ENCODE results near the gene TKTL1.

Gene TKTL1

DNA sequence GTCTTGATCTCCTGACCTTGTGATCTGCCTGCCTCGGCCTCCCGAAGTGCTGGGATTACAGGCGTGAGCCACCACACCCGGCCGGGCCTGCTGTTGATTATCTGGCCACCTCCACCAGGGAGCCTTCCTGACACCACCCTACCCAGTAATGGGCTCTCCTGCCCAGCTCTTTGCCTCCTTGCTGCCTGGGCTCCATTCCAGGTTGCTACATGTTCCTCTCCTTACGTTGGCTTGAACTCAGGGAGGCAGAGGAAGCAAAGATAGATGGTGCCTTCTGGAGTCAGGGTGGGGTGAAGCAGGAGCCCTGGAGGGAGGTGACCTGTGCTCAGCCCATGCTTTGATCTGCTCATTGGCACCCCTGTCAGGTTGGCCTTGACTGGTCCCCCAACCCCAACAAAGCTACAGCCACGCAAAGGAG, 52.5 kb downstream of the TKTL1 start:
- Histone ChIP-seq H3K27ac (no peak overlapping the region), H4K20me1 (ENCODE audit: insufficient read depth) (no peaks in the 10 kb centered on the region), H3K4me1 (ENCODE audit: low read depth, poor library complexity, severe bottlenecking) (peaks cover 14% of the 10 kb centered on the region), H2AFZ (ENCODE audit: low read depth) (no peak overlapping the region), H3K79me2 (ENCODE audit: insufficient read depth, low read depth) (no peaks in the 10 kb centered on the region), H3K4me3 (IDR thresholded peaks at IDR 0.05; ENCODE audit: insufficient read depth, low read depth, low read length) (no peak overlapping the region), H3K27me3 (ENCODE audit: insufficient read depth, low read depth) (no peaks in the 10 kb centered on the region), H3K9ac (no peak overlapping the region), H3K36me3 (ENCODE audit: insufficient read depth) (no peaks in the 10 kb centered on the region; the same call in 1 of the 2 replicates), H3K4me2 (no peak overlapping the region)
- TF ChIP-seq, protein P1, sequence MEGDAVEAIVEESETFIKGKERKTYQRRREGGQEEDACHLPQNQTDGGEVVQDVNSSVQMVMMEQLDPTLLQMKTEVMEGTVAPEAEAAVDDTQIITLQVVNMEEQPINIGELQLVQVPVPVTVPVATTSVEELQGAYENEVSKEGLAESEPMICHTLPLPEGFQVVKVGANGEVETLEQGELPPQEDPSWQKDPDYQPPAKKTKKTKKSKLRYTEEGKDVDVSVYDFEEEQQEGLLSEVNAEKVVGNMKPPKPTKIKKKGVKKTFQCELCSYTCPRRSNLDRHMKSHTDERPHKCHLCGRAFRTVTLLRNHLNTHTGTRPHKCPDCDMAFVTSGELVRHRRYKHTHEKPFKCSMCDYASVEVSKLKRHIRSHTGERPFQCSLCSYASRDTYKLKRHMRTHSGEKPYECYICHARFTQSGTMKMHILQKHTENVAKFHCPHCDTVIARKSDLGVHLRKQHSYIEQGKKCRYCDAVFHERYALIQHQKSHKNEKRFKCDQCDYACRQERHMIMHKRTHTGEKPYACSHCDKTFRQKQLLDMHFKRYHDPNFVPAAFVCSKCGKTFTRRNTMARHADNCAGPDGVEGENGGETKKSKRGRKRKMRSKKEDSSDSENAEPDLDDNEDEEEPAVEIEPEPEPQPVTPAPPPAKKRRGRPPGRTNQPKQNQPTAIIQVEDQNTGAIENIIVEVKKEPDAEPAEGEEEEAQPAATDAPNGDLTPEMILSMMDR (conservative IDR thresholded peaks at IDR 0.05; ENCODE audit: low read depth, low read length), result no peak

DNA sequence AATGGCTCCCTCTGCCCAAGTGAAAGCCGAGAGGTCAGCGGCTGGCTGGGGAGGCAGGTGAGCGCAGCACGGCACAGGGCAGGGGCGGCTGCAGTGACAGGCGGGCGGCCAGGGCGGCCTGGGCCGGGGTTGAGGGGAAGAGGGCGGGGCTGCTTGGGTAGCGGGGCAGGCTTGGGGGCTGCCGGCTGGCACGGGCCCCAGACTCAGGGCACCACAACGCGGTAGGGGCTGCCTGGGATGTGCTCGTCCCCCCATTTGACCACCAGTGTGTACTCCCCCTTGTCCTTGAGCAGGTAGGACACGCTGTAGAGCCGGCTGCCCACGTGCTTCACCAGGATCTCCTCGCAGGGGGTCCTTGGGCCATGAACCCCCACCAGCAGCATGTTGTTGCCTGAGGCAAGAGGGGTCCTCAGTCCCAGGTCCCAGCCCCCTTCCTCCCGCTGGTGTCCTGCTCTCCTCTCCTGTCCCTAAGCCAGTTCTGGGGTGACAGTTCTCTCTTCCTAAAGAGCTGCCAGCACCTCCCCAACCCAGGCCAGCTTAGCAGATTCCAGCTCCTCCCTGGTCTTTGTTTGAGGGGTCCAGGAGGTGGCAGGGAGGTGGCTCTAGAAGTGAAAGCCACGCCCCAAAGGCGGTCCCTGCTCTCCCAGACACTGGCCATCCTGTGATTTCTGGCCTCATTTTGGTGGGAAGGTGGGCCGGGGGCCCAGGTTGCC, 53.2 kb downstream of the TKTL1 start:
- no peaks in the 10 kb centered on the region; the same call in 1 of the 2 replicates for H3K36me3 ChIP-seq (ENCODE audit: insufficient read depth)
- no peak overlapping the region for H3K27ac ChIP-seq
- H4K20me1 ChIP-seq (ENCODE audit: insufficient read depth), result no peaks in the 10 kb centered on the region
- H3K4me1 ChIP-seq (ENCODE audit: low read depth, poor library complexity, severe bottlenecking), result peaks cover 14% of the 10 kb centered on the region
- no peak overlapping the region for H2AFZ ChIP-seq (ENCODE audit: low read depth)
- no peaks in the 10 kb centered on the region for H3K79me2 ChIP-seq (ENCODE audit: insufficient read depth, low read depth)
- H3K9ac ChIP-seq, result no peak overlapping the region
- no peak overlapping the region for H3K4me2 ChIP-seq
- H3K4me3 ChIP-seq (IDR thresholded peaks at IDR 0.05; ENCODE audit: insufficient read depth, low read depth, low read length), result no peak overlapping the region
- H3K27me3 ChIP-seq (ENCODE audit: insufficient read depth, low read depth), result no peaks in the 10 kb centered on the region
- TF ChIP-seq, protein P1 (conservative IDR thresholded peaks at IDR 0.05; ENCODE audit: low read depth, low read length), result no peak

DNA sequence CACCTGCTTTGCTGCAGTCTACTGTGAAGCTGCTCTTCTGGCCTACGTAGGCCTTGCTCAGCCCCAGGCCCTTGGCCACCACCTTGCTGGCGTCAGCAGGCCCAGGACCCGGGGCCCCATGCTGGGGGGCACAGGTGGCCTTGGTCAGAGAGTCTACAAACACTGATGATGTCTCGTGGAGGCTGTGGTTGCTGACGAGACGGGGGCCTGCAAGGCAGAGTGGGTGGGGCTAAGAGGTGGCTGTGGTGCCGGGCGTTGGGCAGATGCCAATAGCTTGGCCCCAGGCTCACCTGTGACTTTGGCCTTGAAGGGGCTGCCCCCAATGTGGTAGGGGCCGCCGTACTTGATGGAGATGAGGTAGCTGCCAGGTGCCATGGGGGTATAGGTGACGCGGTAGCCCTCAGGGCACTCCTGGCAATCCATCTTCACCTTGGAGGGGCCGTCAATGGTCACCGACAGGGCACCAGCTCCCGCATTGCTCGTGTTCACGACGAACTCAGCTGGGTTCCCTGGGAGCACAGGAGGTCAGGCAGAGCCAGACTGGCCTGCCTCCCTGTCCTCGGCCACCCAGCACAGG, 53.9 kb downstream of the TKTL1 start:
- Histone ChIP-seq H3K4me1 (ENCODE audit: low read depth, poor library complexity, severe bottlenecking) (peaks cover 14% of the 10 kb centered on the region), H3K27me3 (ENCODE audit: insufficient read depth, low read depth) (no peaks in the 10 kb centered on the region), H2AFZ (ENCODE audit: low read depth) (no peak overlapping the region), H3K36me3 (ENCODE audit: insufficient read depth) (no peaks in the 10 kb centered on the region; the same call in 1 of the 2 replicates), H3K79me2 (ENCODE audit: insufficient read depth, low read depth) (no peaks in the 10 kb centered on the region), H4K20me1 (ENCODE audit: insufficient read depth) (no peaks in the 10 kb centered on the region), H3K27ac (no peak overlapping the region), H3K4me2 (no peak overlapping the region), H3K4me3 (IDR thresholded peaks at IDR 0.05; ENCODE audit: insufficient read depth, low read depth, low read length) (no peak overlapping the region), H3K9ac (no peak overlapping the region)
- TF ChIP-seq, protein P1 (conservative IDR thresholded peaks at IDR 0.05; ENCODE audit: low read depth, low read length), result no peak

GRCh38 chrX:154349979-154350378, 54.4 kb downstream of the TKTL1 start:
- Histone ChIP-seq H4K20me1 (ENCODE audit: insufficient read depth) (no peaks in the 10 kb centered on the region), H3K79me2 (ENCODE audit: insufficient read depth, low read depth) (no peaks in the 10 kb centered on the region), H3K4me2 (no peak overlapping the region), H3K4me1 (ENCODE audit: low read depth, poor library complexity, severe bottlenecking) (peaks cover 14% of the 10 kb centered on the region), H3K27ac (no peak overlapping the region), H3K4me3 (IDR thresholded peaks at IDR 0.05; ENCODE audit: insufficient read depth, low read depth, low read length) (no peak overlapping the region), H3K9ac (no peak overlapping the region), H2AFZ (ENCODE audit: low read depth) (no peak overlapping the region), H3K36me3 (ENCODE audit: insufficient read depth) (no peaks in the 10 kb centered on the region; the same call in 1 of the 2 replicates), H3K27me3 (ENCODE audit: insufficient read depth, low read depth) (no peaks in the 10 kb centered on the region)
- TF ChIP-seq, protein P1 (conservative IDR thresholded peaks at IDR 0.05; ENCODE audit: low read depth, low read length), result no peak
